ENCODE measurements around the gene PKD2. TPM values are rescaled to one million over a fixed set of nuclear protein-coding genes. Genes with fewer than 3 reads are reported as not detected.

Gene PKD2
- total and polyA plus RNA-seq, 10 donors, result 3.5 to 23.0 (median 15.5) TPM

DNA sequence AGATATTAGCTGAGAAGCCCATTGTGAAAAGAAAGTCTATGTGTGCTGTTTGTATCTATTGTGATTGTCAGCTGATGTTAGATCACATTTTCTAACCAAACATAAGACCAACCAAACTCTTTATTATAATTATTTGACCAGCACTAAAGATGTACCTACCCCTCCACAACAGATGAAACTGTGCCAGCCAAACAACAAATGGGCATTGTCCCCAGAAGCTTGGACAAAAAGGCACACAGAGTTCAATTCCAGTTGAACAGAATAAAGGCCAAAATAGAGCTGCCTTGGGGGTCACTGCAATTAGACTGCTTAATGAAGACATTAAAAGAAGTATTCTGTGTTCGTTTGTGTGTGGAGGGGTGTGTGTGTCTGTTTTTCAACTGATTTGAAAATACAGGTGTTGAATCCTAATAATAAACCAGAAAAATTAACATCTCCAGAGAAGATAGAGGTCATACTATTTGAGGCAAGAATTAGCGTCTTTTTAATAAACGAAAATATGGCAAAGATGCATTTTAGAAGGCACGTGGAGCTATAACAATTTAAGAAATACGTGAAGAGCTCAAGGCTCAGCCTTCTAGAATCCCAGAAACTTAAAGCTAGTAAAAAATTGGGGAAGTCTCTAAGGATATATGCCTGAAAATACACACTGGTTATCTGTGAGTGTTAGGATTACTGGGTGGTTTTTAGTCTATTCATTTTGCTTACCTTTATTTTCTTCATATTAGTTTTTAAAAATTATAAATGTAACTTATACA is 29.7 kb upstream of the PKD2 start:
- H3K36me3 ChIP-seq, result no peaks in the 10 kb centered on the region
- WGBS, 5 donors, result 87 to 91% (median 89%) methylated on average over 5 of the region's 5 CpGs
- peaks cover 0 to 48% (median 7%) of the 10 kb centered on the region in 7 donors for H3K27me3 ChIP-seq (replicated peaks in 1 of 7)
- no peak for TF ChIP-seq POLR2AphosphoS5 (IDR thresholded peaks at IDR 0.05)
- TF ChIP-seq, protein P1, sequence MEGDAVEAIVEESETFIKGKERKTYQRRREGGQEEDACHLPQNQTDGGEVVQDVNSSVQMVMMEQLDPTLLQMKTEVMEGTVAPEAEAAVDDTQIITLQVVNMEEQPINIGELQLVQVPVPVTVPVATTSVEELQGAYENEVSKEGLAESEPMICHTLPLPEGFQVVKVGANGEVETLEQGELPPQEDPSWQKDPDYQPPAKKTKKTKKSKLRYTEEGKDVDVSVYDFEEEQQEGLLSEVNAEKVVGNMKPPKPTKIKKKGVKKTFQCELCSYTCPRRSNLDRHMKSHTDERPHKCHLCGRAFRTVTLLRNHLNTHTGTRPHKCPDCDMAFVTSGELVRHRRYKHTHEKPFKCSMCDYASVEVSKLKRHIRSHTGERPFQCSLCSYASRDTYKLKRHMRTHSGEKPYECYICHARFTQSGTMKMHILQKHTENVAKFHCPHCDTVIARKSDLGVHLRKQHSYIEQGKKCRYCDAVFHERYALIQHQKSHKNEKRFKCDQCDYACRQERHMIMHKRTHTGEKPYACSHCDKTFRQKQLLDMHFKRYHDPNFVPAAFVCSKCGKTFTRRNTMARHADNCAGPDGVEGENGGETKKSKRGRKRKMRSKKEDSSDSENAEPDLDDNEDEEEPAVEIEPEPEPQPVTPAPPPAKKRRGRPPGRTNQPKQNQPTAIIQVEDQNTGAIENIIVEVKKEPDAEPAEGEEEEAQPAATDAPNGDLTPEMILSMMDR (IDR thresholded peaks at IDR 0.05 in 8 of 11, conservative IDR thresholded peaks at IDR 0.05 in 3 of 11), result no peak
- TF ChIP-seq POLR2A (IDR thresholded peaks at IDR 0.05), result no peak
- no peak overlapping the region for H3K27ac ChIP-seq
- DNase-seq, result no peak
- peaks cover 0 to 26% (median 10%) of the 10 kb centered on the region in 6 donors for H3K4me1 ChIP-seq
- intact Hi-C loops (cut with DNase I; ENCODE audit: low total_unique reads), result loop anchor here (5.0 kb wide), 1 partner anchor 125 kb away; no protein-coding TSS in a partner anchor
- H3K9me3 ChIP-seq, result no peaks in the 10 kb centered on the region
- no peak overlapping the region for H3K4me3 ChIP-seq

DNA sequence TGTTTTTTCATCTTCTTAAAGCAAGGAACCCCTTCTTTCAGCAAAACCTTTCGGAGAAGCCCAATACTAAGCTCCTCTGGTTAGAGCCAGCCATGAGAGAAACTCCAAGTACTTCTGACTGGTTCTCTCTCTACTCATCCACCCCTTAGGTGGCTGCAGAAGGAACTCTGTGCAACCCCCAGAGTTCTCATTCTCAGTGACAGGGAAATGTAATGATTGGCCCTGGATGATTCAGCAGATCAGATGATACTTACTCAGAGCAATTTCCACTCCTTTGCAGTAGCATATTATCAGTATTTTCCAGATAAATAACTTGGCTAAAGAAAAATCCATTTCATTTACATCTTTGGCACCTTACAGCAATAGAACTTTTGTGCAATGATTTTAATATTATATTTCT is 28.8 kb upstream of the PKD2 start:
- Histone ChIP-seq H3K36me3 (no peaks in the 10 kb centered on the region), H3K9me3 (no peaks in the 10 kb centered on the region), H3K27ac (no peak overlapping the region), H3K27me3 (replicated peaks in 1 of 7) (peaks cover 0 to 41% (median 7%) of the 10 kb centered on the region in 7 donors), H3K4me3 (no peak overlapping the region), H3K4me1 (peaks cover 0 to 20% (median 4%) of the 10 kb centered on the region in 6 donors)
- no peak for TF ChIP-seq POLR2AphosphoS5 (IDR thresholded peaks at IDR 0.05)
- TF ChIP-seq POLR2A (IDR thresholded peaks at IDR 0.05), result no peak
- TF ChIP-seq, protein P1 (IDR thresholded peaks at IDR 0.05 in 8 of 11, conservative IDR thresholded peaks at IDR 0.05 in 3 of 11), result no peak
- WGBS, 5 donors, result 90 to 100% (median 92%) methylated on average over 1 of the region's 1 CpG
- intact Hi-C loops (cut with DNase I; ENCODE audit: low total_unique reads), result loop anchor here (5.0 kb wide), 1 partner anchor 126 kb away; no protein-coding TSS in a partner anchor
- DNase-seq, result no peak

DNA sequence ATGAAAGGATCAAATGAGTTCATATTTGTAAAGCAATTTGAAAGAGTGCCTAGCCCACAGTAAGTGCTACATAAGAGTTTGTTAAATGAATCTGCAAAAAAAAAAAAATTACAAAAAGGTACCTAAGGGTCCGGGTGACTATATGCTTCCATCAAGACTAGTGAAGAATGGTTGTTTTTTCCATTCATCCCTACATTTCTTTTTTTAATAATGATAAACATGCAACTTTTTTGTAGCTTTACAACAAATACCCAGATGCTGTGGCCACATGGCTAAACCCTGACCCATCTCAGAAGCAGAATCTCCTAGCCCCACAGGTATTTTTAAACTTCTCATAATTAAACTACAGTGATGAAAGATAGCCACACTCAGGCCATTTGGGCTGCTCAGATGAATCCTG is 27.6 kb upstream of the PKD2 start:
- H3K27ac ChIP-seq, result no peak overlapping the region
- no peaks in the 10 kb centered on the region for H3K9me3 ChIP-seq
- intact Hi-C loops (cut with DNase I; ENCODE audit: low total_unique reads), result loop anchor here (5.0 kb wide), 1 partner anchor 128 kb away; no protein-coding TSS in a partner anchor
- no peak for DNase-seq
- WGBS, 5 donors, result 79 to 100% (median 93%) methylated on average over 1 of the region's 1 CpG
- TF ChIP-seq POLR2A (IDR thresholded peaks at IDR 0.05), result no peak
- TF ChIP-seq, protein P1 (IDR thresholded peaks at IDR 0.05 in 8 of 11, conservative IDR thresholded peaks at IDR 0.05 in 3 of 11), result no peak
- no peak for TF ChIP-seq POLR2AphosphoS5 (IDR thresholded peaks at IDR 0.05)
- H3K4me3 ChIP-seq, result no peak overlapping the region
- H3K4me1 ChIP-seq, result peaks cover 0 to 11% (median 4%) of the 10 kb centered on the region in 6 donors
- H3K27me3 ChIP-seq (replicated peaks in 1 of 7), result peaks cover 0 to 40% (median 5%) of the 10 kb centered on the region in 7 donors
- no peaks in the 10 kb centered on the region for H3K36me3 ChIP-seq

DNA sequence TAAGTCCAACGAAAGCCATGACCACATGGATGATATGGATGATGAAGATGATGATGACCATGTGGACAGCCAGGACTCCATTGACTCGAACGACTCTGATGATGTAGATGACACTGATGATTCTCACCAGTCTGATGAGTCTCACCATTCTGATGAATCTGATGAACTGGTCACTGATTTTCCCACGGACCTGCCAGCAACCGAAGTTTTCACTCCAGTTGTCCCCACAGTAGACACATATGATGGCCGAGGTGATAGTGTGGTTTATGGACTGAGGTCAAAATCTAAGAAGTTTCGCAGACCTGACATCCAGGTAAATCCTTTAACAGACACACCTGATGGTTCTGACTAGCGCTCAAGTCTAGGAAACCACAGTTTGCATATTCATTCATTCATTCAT is 25.9 kb upstream of the PKD2 start:
- peaks cover 0 to 25% (median 0%) of the 10 kb centered on the region in 7 donors for H3K27me3 ChIP-seq (replicated peaks in 1 of 7)
- no peak overlapping the region for H3K4me3 ChIP-seq
- DNase-seq, result no peak
- intact Hi-C loops (cut with DNase I; ENCODE audit: low total_unique reads), result no loop called here
- no peaks in the 10 kb centered on the region for H3K36me3 ChIP-seq
- 89 to 94% (median 92%) methylated on average over 8 of the region's 8 CpGs for WGBS, 5 donors
- TF ChIP-seq POLR2AphosphoS5 (IDR thresholded peaks at IDR 0.05), result no peak
- TF ChIP-seq, protein P1 (IDR thresholded peaks at IDR 0.05 in 8 of 11, conservative IDR thresholded peaks at IDR 0.05 in 3 of 11), result no peak
- TF ChIP-seq POLR2A (IDR thresholded peaks at IDR 0.05), result no peak
- no peaks in the 10 kb centered on the region for H3K9me3 ChIP-seq
- H3K4me1 ChIP-seq, result no peaks in the 10 kb centered on the region
- no peak overlapping the region for H3K27ac ChIP-seq

Measured in spleen (tissue), 11 donors.